GM12873 (cell line): ENCODE results near the gene EGFR.

Experiments used
- CTCF ChIP-seq: IDR thresholded peaks from 2 replicates; pipeline ENCODE4 v1.5.1; 2012; ENCODE audit warnings: low read depth, mild to moderate bottlenecking, moderate library complexity, low read length, control low read depth; ENCODE audit not compliant: insufficient read depth; ENCODE audit errors: missing control alignments

EGFR gene

GRCh38 chr7:55101359-55101758, 82.5 kb downstream of the EGFR start:
- no peak for TF ChIP-seq CTCF

GRCh38 chr7:55104123-55104522, 85.3 kb downstream of the EGFR start:
- TF ChIP-seq CTCF, result no peak

GRCh38 chr7:55104712-55105433, 86.1 kb downstream of the EGFR start:
- no peak for TF ChIP-seq CTCF

- no peak for TF ChIP-seq CTCF
Observed at GRCh38 chr7:55105952-55106351, 87.1 kb downstream of the EGFR start.

GRCh38 chr7:55107946-55108345, 89.1 kb downstream of the EGFR start:
- TF ChIP-seq CTCF, result no peak

- no peak for TF ChIP-seq CTCF
Observed at GRCh38 chr7:55108401-55108800, 89.6 kb downstream of the EGFR start.

GRCh38 chr7:55108818-55109217, 90.0 kb downstream of the EGFR start:
- no peak for TF ChIP-seq CTCF
